SK-N-SH treated with all-trans-retinoic acid at 6 μM for 48 hours (cell line): ENCODE measurements around the gene CELSR3.

ENCODE experiments used
- ATAC-seq: fragments of 200-7000 bp; cut with Tn5 transposase; 3 replicates; pipeline ENCODE4 v1.9.1; 2020; ENCODE audit warnings: mild to moderate bottlenecking, moderate library complexity
- ARNTL ChIP-seq: fragments of 450-650 bp; formaldehyde crosslinking; IDR thresholded peaks from 2 replicates; pipeline ENCODE4 v1.5.0; 2020; ENCODE audit warnings: low read depth, mild to moderate bottlenecking, moderate library complexity, borderline replicate concordance
- BACH2 ChIP-seq: fragments of 250-450 bp; sonication (Bioruptor Pico); IDR thresholded peaks from 2 replicates; pipeline ENCODE4 v1.9.0; 2021; ENCODE audit warnings: mild to moderate bottlenecking, borderline replicate concordance
- CSDC2 ChIP-seq: fragments of 250-450 bp; sonication (Bioruptor Pico); IDR thresholded peaks from 2 replicates; pipeline ENCODE4 v1.5.0; 2020; ENCODE audit warnings: mild to moderate bottlenecking, moderate library complexity
- ESRRG ChIP-seq: fragments of 250-450 bp; sonication (Bioruptor Pico); IDR thresholded peaks from 2 replicates; pipeline ENCODE4 v1.6.1; 2021; ENCODE audit warnings: mild to moderate bottlenecking
- GLIS3 ChIP-seq: fragments of 250-450 bp; sonication (Bioruptor Pico); IDR thresholded peaks from 2 replicates; pipeline ENCODE4 v1.5.0; 2020; ENCODE audit warnings: mild to moderate bottlenecking, moderate library complexity
- ISL1 ChIP-seq: fragments of 250-450 bp; sonication (Bioruptor Pico); IDR thresholded peaks from 2 replicates; pipeline ENCODE4 v2.1.2; 2022; ENCODE audit warnings: mild to moderate bottlenecking, moderate library complexity
- PPARA ChIP-seq: fragments of 250-450 bp; sonication (Bioruptor Pico); IDR thresholded peaks from 2 replicates; pipeline ENCODE4 v1.5.0; 2020; ENCODE audit warnings: mild to moderate bottlenecking, borderline replicate concordance
- RARB ChIP-seq: fragments of 250-450 bp; sonication (Bioruptor Pico); IDR thresholded peaks from 2 replicates; pipeline ENCODE4 v1.8.0; 2021; ENCODE audit warnings: mild to moderate bottlenecking, moderate library complexity
- SNAI2 ChIP-seq: fragments of 250-450 bp; sonication (Bioruptor Pico); IDR thresholded peaks from 2 replicates; pipeline ENCODE4 v1.5.0; 2020; ENCODE audit warnings: mild to moderate bottlenecking, moderate library complexity
- TOX ChIP-seq: fragments of 250-450 bp; sonication (Bioruptor Pico); IDR thresholded peaks from 2 replicates; pipeline ENCODE4 v1.8.0; 2021; ENCODE audit warnings: mild to moderate bottlenecking, moderate library complexity, borderline replicate concordance
- ZC3H10 ChIP-seq: fragments of 250-450 bp; sonication (Bioruptor Pico); IDR thresholded peaks from 2 replicates; pipeline ENCODE4 v1.5.1; 2021; ENCODE audit warnings: mild to moderate bottlenecking, moderate library complexity
- ZFP3 ChIP-seq: fragments of 250-450 bp; sonication (Bioruptor Pico); IDR thresholded peaks from 2 replicates; pipeline ENCODE4 v1.5.0; 2020; ENCODE audit warnings: mild to moderate bottlenecking, moderate library complexity
- ZNF565 ChIP-seq: fragments of 450-650 bp; formaldehyde crosslinking; conservative IDR thresholded peaks from 2 replicates; pipeline ENCODE4 v1.5.0; 2020; ENCODE audit warnings: low read depth, mild to moderate bottlenecking, moderate library complexity
- ZNF70 ChIP-seq: fragments of 450-650 bp; formaldehyde crosslinking; IDR thresholded peaks from 2 replicates; pipeline ENCODE4 v1.5.0; 2020; ENCODE audit warnings: mild to moderate bottlenecking, moderate library complexity
- ZNF8 ChIP-seq: fragments of 450-650 bp; formaldehyde crosslinking; IDR thresholded peaks from 2 replicates; pipeline ENCODE4 v1.5.0; 2020; ENCODE audit warnings: mild to moderate bottlenecking, moderate library complexity
- TF ChIP-seq, protein P1 (sequence below): fragments of 250-450 bp; sonication (Bioruptor Pico); IDR thresholded peaks from 2 replicates; pipeline ENCODE4 v1.8.0; 2021; ENCODE audit warnings: low read depth, mild to moderate bottlenecking, moderate library complexity, borderline replicate concordance
- TF ChIP-seq, protein P2 (sequence below): fragments of 250-450 bp; sonication (Bioruptor Pico); IDR thresholded peaks from 2 replicates; pipeline ENCODE4 v1.5.1; 2021; ENCODE audit warnings: mild to moderate bottlenecking, moderate library complexity
- TF ChIP-seq, protein P3 (sequence below): fragments of 250-450 bp; sonication (Bioruptor Pico); IDR thresholded peaks from 2 replicates; pipeline ENCODE4 v1.5.1; 2020; ENCODE audit warnings: low read depth, mild to moderate bottlenecking, moderate library complexity
- TF ChIP-seq, protein P4 (sequence below): fragments of 250-450 bp; sonication (Bioruptor Pico); IDR thresholded peaks from 2 replicates; pipeline ENCODE4 v1.8.0; 2020; ENCODE audit warnings: mild to moderate bottlenecking, moderate library complexity, borderline replicate concordance

CELSR3 gene

GRCh38 chr3:48593337-48593736 lies 69.3 kb downstream of the CELSR3 start:
- ATAC-seq: no peak

DNA sequence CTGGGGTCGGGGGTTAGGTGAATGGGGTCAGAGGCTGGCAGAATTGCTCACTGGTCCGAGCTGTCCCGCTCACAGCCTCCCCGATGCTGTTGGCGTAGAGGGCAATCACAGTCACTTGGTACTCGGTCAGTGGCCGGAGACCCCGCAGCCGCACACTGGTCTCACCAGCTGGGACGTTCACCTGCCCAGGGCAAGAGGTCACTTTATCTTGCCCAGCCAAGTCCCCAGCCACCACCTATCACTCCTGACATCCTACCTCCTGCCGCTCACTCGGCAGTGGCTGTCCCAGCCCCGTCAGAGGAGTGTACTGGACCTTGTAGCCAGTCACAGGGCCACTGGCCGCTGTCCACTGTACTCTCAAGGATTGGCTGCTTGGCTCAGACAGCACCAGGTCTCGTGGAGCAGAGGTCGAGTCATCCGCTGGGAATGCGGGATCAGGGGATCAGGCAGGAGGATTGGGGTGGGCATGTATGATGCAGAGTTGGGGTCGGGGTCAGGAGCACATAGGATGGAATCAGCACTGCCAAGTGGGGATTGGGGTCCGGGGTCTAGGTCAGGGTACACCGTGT lies 70.1 kb downstream of the CELSR3 start:
- no peak for TF ChIP-seq SNAI2 (CRISPR knock-in tag)
- no peak for ATAC-seq

More at GRCh38 chr3:48593337-48593736, 69.3 kb downstream of the CELSR3 start:
- TF ChIP-seq ZNF70 (CRISPR knock-in tag) (no peak), RARB (CRISPR knock-in tag) (no peak), ZNF8 (CRISPR knock-in tag) (no peak), GLIS3 (CRISPR knock-in tag) (no peak), ESRRG (CRISPR knock-in tag) (no peak), SNAI2 (CRISPR knock-in tag) (no peak), ARNTL (CRISPR knock-in tag) (no peak), PPARA (CRISPR knock-in tag) (no peak), ZC3H10 (CRISPR knock-in tag) (no peak), CSDC2 (CRISPR knock-in tag) (no peak), TOX (no peak), ZNF565 (CRISPR knock-in tag) (no peak), BACH2 (CRISPR knock-in tag) (no peak)
- TF ChIP-seq, protein P1, sequence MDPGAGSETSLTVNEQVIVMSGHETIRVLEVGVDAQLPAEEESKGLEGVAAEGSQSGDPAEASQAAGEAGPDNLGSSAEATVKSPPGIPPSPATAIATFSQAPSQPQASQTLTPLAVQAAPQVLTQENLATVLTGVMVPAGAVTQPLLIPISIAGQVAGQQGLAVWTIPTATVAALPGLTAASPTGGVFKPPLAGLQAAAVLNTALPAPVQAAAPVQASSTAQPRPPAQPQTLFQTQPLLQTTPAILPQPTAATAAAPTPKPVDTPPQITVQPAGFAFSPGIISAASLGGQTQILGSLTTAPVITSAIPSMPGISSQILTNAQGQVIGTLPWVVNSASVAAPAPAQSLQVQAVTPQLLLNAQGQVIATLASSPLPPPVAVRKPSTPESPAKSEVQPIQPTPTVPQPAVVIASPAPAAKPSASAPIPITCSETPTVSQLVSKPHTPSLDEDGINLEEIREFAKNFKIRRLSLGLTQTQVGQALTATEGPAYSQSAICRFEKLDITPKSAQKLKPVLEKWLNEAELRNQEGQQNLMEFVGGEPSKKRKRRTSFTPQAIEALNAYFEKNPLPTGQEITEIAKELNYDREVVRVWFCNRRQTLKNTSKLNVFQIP (CRISPR knock-in tag): no peak
- TF ChIP-seq, protein P2, sequence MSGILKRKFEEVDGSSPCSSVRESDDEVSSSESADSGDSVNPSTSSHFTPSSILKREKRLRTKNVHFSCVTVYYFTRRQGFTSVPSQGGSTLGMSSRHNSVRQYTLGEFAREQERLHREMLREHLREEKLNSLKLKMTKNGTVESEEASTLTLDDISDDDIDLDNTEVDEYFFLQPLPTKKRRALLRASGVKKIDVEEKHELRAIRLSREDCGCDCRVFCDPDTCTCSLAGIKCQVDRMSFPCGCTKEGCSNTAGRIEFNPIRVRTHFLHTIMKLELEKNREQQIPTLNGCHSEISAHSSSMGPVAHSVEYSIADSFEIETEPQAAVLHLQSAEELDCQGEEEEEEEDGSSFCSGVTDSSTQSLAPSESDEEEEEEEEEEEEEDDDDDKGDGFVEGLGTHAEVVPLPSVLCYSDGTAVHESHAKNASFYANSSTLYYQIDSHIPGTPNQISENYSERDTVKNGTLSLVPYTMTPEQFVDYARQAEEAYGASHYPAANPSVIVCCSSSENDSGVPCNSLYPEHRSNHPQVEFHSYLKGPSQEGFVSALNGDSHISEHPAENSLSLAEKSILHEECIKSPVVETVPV (CRISPR knock-in tag): no peak
- TF ChIP-seq, all 23 proteins: peak for 0

- no peak for ATAC-seq
- TF ChIP-seq ESRRG (CRISPR knock-in tag) (no peak), ZNF70 (CRISPR knock-in tag) (no peak), ZFP3 (no peak), ZNF8 (CRISPR knock-in tag) (no peak), BACH2 (CRISPR knock-in tag) (no peak)
- TF ChIP-seq, protein P2 (CRISPR knock-in tag): no peak
Observed at GRCh38 chr3:48591886-48592518, 70.7 kb downstream of the CELSR3 start.

DNA sequence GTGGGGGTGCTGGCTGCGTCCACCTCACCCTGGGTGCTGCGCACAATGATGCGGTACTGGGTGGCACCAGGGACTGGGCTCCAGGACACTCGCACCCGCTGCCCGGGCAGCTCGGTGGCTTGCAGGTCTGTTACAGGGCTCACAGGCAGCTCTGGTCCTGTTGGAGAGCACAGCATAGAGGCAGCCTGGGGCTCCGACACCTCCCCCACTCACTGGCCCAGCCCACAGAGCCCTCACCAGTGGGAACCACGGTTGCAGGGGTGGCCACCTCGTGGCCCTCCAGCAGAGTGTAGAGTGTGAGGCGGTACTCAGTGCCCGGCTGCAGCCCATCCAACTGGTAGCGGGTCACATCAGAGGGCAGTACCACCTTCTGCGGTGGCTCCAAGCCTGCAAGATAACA lies 71.2 kb downstream of the CELSR3 start:
- TF ChIP-seq, protein P3, sequence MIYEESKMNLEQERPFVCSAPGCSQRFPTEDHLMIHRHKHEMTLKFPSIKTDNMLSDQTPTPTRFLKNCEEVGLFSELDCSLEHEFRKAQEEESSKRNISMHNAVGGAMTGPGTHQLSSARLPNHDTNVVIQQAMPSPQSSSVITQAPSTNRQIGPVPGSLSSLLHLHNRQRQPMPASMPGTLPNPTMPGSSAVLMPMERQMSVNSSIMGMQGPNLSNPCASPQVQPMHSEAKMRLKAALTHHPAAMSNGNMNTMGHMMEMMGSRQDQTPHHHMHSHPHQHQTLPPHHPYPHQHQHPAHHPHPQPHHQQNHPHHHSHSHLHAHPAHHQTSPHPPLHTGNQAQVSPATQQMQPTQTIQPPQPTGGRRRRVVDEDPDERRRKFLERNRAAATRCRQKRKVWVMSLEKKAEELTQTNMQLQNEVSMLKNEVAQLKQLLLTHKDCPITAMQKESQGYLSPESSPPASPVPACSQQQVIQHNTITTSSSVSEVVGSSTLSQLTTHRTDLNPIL (CRISPR knock-in tag): no peak
- TF ChIP-seq, protein P2 (CRISPR knock-in tag): no peak
- TF ChIP-seq, all 23 proteins: peak for 0
- ATAC-seq: no peak

- TF ChIP-seq ESRRG (CRISPR knock-in tag) (no peak), ZFP3 (no peak), ISL1 (no peak), ZNF70 (CRISPR knock-in tag) (no peak), RARB (CRISPR knock-in tag) (no peak), GLIS3 (CRISPR knock-in tag) (no peak), CSDC2 (CRISPR knock-in tag) (no peak)
- TF ChIP-seq, protein P4, sequence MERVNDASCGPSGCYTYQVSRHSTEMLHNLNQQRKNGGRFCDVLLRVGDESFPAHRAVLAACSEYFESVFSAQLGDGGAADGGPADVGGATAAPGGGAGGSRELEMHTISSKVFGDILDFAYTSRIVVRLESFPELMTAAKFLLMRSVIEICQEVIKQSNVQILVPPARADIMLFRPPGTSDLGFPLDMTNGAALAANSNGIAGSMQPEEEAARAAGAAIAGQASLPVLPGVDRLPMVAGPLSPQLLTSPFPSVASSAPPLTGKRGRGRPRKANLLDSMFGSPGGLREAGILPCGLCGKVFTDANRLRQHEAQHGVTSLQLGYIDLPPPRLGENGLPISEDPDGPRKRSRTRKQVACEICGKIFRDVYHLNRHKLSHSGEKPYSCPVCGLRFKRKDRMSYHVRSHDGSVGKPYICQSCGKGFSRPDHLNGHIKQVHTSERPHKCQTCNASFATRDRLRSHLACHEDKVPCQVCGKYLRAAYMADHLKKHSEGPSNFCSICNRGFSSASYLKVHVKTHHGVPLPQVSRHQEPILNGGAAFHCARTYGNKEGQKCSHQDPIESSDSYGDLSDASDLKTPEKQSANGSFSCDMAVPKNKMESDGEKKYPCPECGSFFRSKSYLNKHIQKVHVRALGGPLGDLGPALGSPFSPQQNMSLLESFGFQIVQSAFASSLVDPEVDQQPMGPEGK: no peak
- TF ChIP-seq, protein P1 (CRISPR knock-in tag): no peak
- TF ChIP-seq, protein P3 (CRISPR knock-in tag): no peak
- no peak for ATAC-seq
Observed at GRCh38 chr3:48588230-48588629, 74.5 kb downstream of the CELSR3 start.
